Measurements from ENCODE around the gene ZC3H7B. TPM values are rescaled to one million over a fixed set of nuclear protein-coding genes. Genes with fewer than 3 reads are reported as not detected.

The ZC3H7B gene
- total RNA-seq, 1 experiment from 2014 or later, result 60.6 TPM

DNA sequence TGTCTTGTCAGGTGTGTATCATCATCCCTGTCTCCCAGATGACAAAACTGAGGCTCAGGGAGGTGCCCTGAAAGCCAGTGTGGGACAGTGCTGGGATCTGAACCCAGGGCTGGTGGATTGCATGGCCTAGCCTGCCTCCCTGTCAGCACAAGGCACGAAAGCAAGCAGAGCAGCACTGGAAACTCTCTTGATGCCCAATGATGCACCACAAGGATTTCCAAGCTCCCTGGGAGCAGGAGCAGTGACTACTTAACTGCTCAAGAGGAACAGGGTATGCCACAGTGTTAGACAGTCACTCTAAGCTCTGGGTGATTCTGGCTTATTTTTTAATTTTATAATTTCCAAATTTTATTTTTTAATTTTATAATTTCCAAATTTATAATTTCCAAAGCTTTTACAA lies 9.0 kb downstream of the ZC3H7B start:
- peaks cover 5% of the 10 kb centered on the region; the same call in 1 of the 2 replicates for H3K4me1 ChIP-seq
- H3K9me3 Mint-ChIP-seq (ENCODE audit: unreplicated experiment), result no peaks in the 10 kb centered on the region
- intact Hi-C loops (cut with micrococcal nuclease; ENCODE audit: unreplicated experiment), result no loop called here
- no peak overlapping the region for H3K27ac Mint-ChIP-seq (ENCODE audit: unreplicated experiment)
- H3K9me3 ChIP-seq, result no peaks in the 10 kb centered on the region
- no TSS peak for BruUV-seq (replicated peaks)
- POLR2A ChIA-PET, result no interaction called here
- no peaks in the 10 kb centered on the region for H3K27me3 Mint-ChIP-seq (ENCODE audit: insufficient read depth, unreplicated experiment)
- CTCF ChIA-PET, result no interaction called here
- peaks cover 7% of the 10 kb centered on the region for H3K36me3 Mint-ChIP-seq (ENCODE audit: insufficient read depth, unreplicated experiment)
- no peak for DNase-seq
- no peaks in the 10 kb centered on the region for H3K27me3 ChIP-seq (replicated peaks; ENCODE audit: control insufficient read depth, insufficient read depth, low read length)
- H3K36me3 ChIP-seq (ENCODE audit: control insufficient read depth, insufficient read depth, low read length), result peaks cover 1% of the 10 kb centered on the region; the same call in 1 of the 2 replicates
- TF ChIP-seq, protein P1, sequence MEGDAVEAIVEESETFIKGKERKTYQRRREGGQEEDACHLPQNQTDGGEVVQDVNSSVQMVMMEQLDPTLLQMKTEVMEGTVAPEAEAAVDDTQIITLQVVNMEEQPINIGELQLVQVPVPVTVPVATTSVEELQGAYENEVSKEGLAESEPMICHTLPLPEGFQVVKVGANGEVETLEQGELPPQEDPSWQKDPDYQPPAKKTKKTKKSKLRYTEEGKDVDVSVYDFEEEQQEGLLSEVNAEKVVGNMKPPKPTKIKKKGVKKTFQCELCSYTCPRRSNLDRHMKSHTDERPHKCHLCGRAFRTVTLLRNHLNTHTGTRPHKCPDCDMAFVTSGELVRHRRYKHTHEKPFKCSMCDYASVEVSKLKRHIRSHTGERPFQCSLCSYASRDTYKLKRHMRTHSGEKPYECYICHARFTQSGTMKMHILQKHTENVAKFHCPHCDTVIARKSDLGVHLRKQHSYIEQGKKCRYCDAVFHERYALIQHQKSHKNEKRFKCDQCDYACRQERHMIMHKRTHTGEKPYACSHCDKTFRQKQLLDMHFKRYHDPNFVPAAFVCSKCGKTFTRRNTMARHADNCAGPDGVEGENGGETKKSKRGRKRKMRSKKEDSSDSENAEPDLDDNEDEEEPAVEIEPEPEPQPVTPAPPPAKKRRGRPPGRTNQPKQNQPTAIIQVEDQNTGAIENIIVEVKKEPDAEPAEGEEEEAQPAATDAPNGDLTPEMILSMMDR (IDR thresholded peaks at IDR 0.05; ENCODE audit: insufficient read depth in 1 of 2, low read depth in 1 of 2, low read length in 1 of 2, severe bottlenecking in 1 of 2, unreplicated experiment in 1 of 2), result no peak
- peaks cover 8% of the 10 kb centered on the region for H3K4me1 Mint-ChIP-seq (ENCODE audit: low read depth, unreplicated experiment)
- no peak overlapping the region for H3K4me3 ChIP-seq (ENCODE audit: low read depth, low read length)
- no peak overlapping the region for H3K4me3 Mint-ChIP-seq (ENCODE audit: unreplicated experiment)

DNA sequence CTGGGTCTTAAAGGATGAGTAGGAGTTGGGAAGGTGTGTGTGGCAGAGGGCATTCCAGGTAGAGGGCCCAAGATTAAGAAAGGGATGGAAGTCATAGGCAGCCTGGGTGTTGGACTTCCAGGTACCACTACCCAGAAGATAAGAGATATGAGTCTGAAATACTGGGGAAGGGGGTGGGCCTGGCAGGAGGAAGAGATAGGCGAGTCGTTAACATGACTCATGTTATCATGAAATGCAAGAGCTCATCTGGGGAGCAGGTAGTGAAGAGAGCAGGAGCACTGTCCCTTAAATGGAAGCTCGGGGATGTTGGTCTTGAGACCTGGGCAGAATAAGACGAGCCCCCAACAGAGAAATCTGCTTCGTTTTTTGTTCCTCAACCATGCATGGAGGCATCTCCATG lies 10.2 kb downstream of the ZC3H7B start:
- Histone ChIP-seq H3K9me3 (no peaks in the 10 kb centered on the region), H3K4me1 (peaks cover 5% of the 10 kb centered on the region; the same call in 1 of the 2 replicates), H3K4me3 (ENCODE audit: low read depth, low read length) (no peak overlapping the region), H3K36me3 (ENCODE audit: control insufficient read depth, insufficient read depth, low read length) (no peaks in the 10 kb centered on the region; the same call in 1 of the 2 replicates), H3K27me3 (replicated peaks; ENCODE audit: control insufficient read depth, insufficient read depth, low read length) (no peaks in the 10 kb centered on the region)
- no peaks in the 10 kb centered on the region for H3K27me3 Mint-ChIP-seq (ENCODE audit: insufficient read depth, unreplicated experiment)
- no peak overlapping the region for H3K4me3 Mint-ChIP-seq (ENCODE audit: unreplicated experiment)
- TF ChIP-seq, protein P1 (IDR thresholded peaks at IDR 0.05; ENCODE audit: insufficient read depth in 1 of 2, low read depth in 1 of 2, low read length in 1 of 2, severe bottlenecking in 1 of 2, unreplicated experiment in 1 of 2), result no peak
- no TSS peak for BruUV-seq (replicated peaks)
- peaks cover 7% of the 10 kb centered on the region for H3K36me3 Mint-ChIP-seq (ENCODE audit: insufficient read depth, unreplicated experiment)
- H3K27ac Mint-ChIP-seq (ENCODE audit: unreplicated experiment), result peak overlapping the region; percentile 6
- no peak for DNase-seq
- H3K9me3 Mint-ChIP-seq (ENCODE audit: unreplicated experiment), result no peaks in the 10 kb centered on the region
- H3K4me1 Mint-ChIP-seq (ENCODE audit: low read depth, unreplicated experiment), result peaks cover 8% of the 10 kb centered on the region
- POLR2A ChIA-PET, result interaction anchor here (0.6 kb wide), 1 partner anchor 70 kb away, joined by 4 read pairs; the partner anchor contains the start of gene TEF
- CTCF ChIA-PET, result interaction anchor here (0.6 kb wide), 1 partner anchor 70 kb away, joined by 3 read pairs; no protein-coding TSS in a partner anchor
- intact Hi-C loops (cut with micrococcal nuclease; ENCODE audit: unreplicated experiment), result no loop called here

DNA sequence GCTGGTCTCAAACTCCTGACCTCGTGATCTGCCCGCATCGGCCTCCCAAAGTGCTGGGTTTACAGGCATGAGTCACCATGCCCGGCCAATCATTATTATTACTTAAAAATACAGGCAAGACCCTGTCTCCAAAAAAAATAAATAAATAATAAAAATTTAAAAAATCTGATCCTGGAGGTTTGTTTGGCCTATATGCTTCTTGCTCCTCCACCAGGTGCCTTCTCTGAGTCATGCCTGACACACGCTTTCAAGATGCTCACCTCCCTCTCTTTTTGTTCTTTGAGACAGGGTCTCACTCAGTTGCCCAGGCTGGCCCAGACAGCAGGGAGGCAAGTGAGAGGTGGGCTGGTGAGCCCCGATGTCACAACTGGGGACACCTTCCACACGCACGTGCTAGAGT lies 13.5 kb downstream of the ZC3H7B start:
- Mint-ChIP-seq H3K4me3 (ENCODE audit: unreplicated experiment) (no peak overlapping the region), H3K9me3 (ENCODE audit: unreplicated experiment) (no peaks in the 10 kb centered on the region), H3K4me1 (ENCODE audit: low read depth, unreplicated experiment) (peaks cover 8% of the 10 kb centered on the region), H3K36me3 (ENCODE audit: insufficient read depth, unreplicated experiment) (peaks cover 9% of the 10 kb centered on the region), H3K27me3 (ENCODE audit: insufficient read depth, unreplicated experiment) (no peaks in the 10 kb centered on the region), H3K27ac (ENCODE audit: unreplicated experiment) (no peak overlapping the region)
- H3K4me1 ChIP-seq, result peaks cover 5% of the 10 kb centered on the region; the same call in 1 of the 2 replicates
- no peaks in the 10 kb centered on the region for H3K9me3 ChIP-seq
- CTCF ChIA-PET, result no interaction called here
- DNase-seq, result no peak
- POLR2A ChIA-PET, result no interaction called here
- no TSS peak for BruUV-seq (replicated peaks)
- intact Hi-C loops (cut with micrococcal nuclease; ENCODE audit: unreplicated experiment), result no loop called here
- no peaks in the 10 kb centered on the region; the same call in 1 of the 2 replicates for H3K36me3 ChIP-seq (ENCODE audit: control insufficient read depth, insufficient read depth, low read length)
- TF ChIP-seq, protein P1 (IDR thresholded peaks at IDR 0.05; ENCODE audit: insufficient read depth in 1 of 2, low read depth in 1 of 2, low read length in 1 of 2, severe bottlenecking in 1 of 2, unreplicated experiment in 1 of 2), result no peak
- H3K4me3 ChIP-seq (ENCODE audit: low read depth, low read length), result no peak overlapping the region
- no peaks in the 10 kb centered on the region for H3K27me3 ChIP-seq (replicated peaks; ENCODE audit: control insufficient read depth, insufficient read depth, low read length)
